ENCODE measurements around the gene CSTPP1. TPM values are rescaled to one million over a fixed set of nuclear protein-coding genes. Genes with fewer than 3 reads are reported as not detected.
"Not testable (repeated sequence)": the region's sequence is repeated elsewhere in the genome, so short reads cannot be mapped to it uniquely, and the experiment has no call there.

The CSTPP1 gene
- total RNA-seq, 6 experiments from 2014 or later = 3.3 to 7.5 (median 4.6) TPM

GRCh38 chr11:47189100-47189834 lies 252.7 kb downstream of the CSTPP1 start:
- no peak for TF ChIP-seq POLR2A (IDR thresholded peaks at IDR 0.05)
- no peak for TF ChIP-seq CTCF (IDR thresholded peaks at IDR 0.05)
- DNase-seq = peak; percentile 50 to 90 (median 72)
- Histone ChIP-seq H3K4me3 (no peak overlapping the region), H3K27me3 (no peaks in the 10 kb centered on the region), H3K27ac (peak overlapping the region in 2 of 3 donors; percentile 71 to 80), H3K9me3 (no peaks in the 10 kb centered on the region), H3K4me1 (peaks cover 0 to 51% (median 17%) of the 10 kb centered on the region in 4 donors), H3K36me3 (no peaks in the 10 kb centered on the region)
- ATAC-seq = peak; percentile 64 to 77 (median 68)
- 32% methylated on average over 11 of the region's 11 CpGs for WGBS (ENCODE audit: insufficient coverage, low coverage, low lambda C conversion rate, missing lambda C conversion rate)
- intact Hi-C loops (cut with DNase I) = no loop called here

GRCh38 chr11:47191137-47191536 lies 254.6 kb downstream of the CSTPP1 start:
- H3K4me3 ChIP-seq; DNase-seq; H3K27ac ChIP-seq; H3K9me3 ChIP-seq; intact Hi-C loops (cut with DNase I); ATAC-seq; H3K27me3 ChIP-seq; H3K36me3 ChIP-seq: not testable (repeated sequence)
- peaks cover 0 to 36% (median 15%) of the 10 kb centered on the region in 4 donors for H3K4me1 ChIP-seq
- WGBS (ENCODE audit: insufficient coverage, low coverage, low lambda C conversion rate, missing lambda C conversion rate) = 86% methylated on average over 10 of the region's 10 CpGs

- Histone ChIP-seq H3K27me3 (no peaks in the 10 kb centered on the region), H3K4me3 (no peak overlapping the region), H3K36me3 (no peaks in the 10 kb centered on the region), H3K27ac (no peak overlapping the region), H3K9me3 (no peaks in the 10 kb centered on the region), H3K4me1 (peaks cover 0 to 28% (median 11%) of the 10 kb centered on the region in 4 donors)
- intact Hi-C loops (cut with DNase I) = no loop called here
- ATAC-seq (no peak), DNase-seq (no peak)
- no peak for TF ChIP-seq POLR2A (IDR thresholded peaks at IDR 0.05)
- TF ChIP-seq CTCF (IDR thresholded peaks at IDR 0.05) = no peak
- 45% methylated on average over 4 of the region's 4 CpGs for WGBS (ENCODE audit: insufficient coverage, low coverage, low lambda C conversion rate, missing lambda C conversion rate)
Observed at GRCh38 chr11:47192111-47192510, 255.6 kb downstream of the CSTPP1 start.

- intact Hi-C loops (cut with DNase I); H3K9me3 ChIP-seq; DNase-seq; H3K27ac ChIP-seq; H3K27me3 ChIP-seq; ATAC-seq; H3K4me3 ChIP-seq; H3K36me3 ChIP-seq; H3K4me1 ChIP-seq: not testable (repeated sequence)
- 100% methylated on average over 2 of the region's 9 CpGs for WGBS (ENCODE audit: insufficient coverage, low coverage, low lambda C conversion rate, missing lambda C conversion rate)
Observed at GRCh38 chr11:47198161-47198560, 261.6 kb downstream of the CSTPP1 start.

GRCh38 chr11:47201015-47201414 lies 264.5 kb downstream of the CSTPP1 start:
- Histone ChIP-seq H3K4me3 (no peak overlapping the region), H3K27me3 (no peaks in the 10 kb centered on the region), H3K4me1 (no peaks in the 10 kb centered on the region), H3K27ac (no peak overlapping the region), H3K36me3 (no peaks in the 10 kb centered on the region), H3K9me3 (no peaks in the 10 kb centered on the region)
- 71% methylated on average over 2 of the region's 4 CpGs for WGBS (ENCODE audit: insufficient coverage, low coverage, low lambda C conversion rate, missing lambda C conversion rate)
- intact Hi-C loops (cut with DNase I) = loop anchor here in 1 of 2 donors (10.0 kb wide), 1 partner anchor 56 kb away; no protein-coding TSS in a partner anchor
- no peak for TF ChIP-seq POLR2A (IDR thresholded peaks at IDR 0.05)
- TF ChIP-seq CTCF (IDR thresholded peaks at IDR 0.05) = no peak
- no peak for DNase-seq
- ATAC-seq = no peak

Data from right lobe of liver (tissue), 6 donors.